ENCODE data around the gene GDAP2.

- TF ChIP-seq CTCF (IDR thresholded peaks at IDR 0.05): no peak
- no peak for TF ChIP-seq EZH2 (IDR thresholded peaks at IDR 0.05; ENCODE audit: borderline replicate concordance, insufficient read depth, low read depth, low read length, poor library complexity, severe bottlenecking)
Observed at GRCh38 chr1:117886101-117886795, 43.2 kb downstream of the GDAP2 start.

All from B cell (primary cell).